Mammary epithelial cell (primary cell): Measurements from ENCODE around the gene TANK.

ENCODE experiments used
- EZH2 ChIP-seq: IDR thresholded peaks from 2 replicates; pipeline ENCODE4 v1.6.1; 2012; ENCODE audit warnings: low read length, inconsistent platforms, borderline replicate concordance
- TF ChIP-seq, protein P1 (sequence below), 2 donors: IDR thresholded peaks in 1 of 2; conservative IDR thresholded peaks in 1 of 2; 2 replicates each; pipeline ENCODE4 v1.5.1; 2011 to 2012; ENCODE audit warnings: inconsistent platforms in 2 of 2, low read length in 2 of 2, mild to moderate bottlenecking in 2 of 2, control low read depth in 1 of 2, low read depth in 1 of 2; ENCODE audit not compliant: insufficient read depth in 1 of 2; ENCODE audit errors: extremely low read depth in 1 of 2

DNA sequence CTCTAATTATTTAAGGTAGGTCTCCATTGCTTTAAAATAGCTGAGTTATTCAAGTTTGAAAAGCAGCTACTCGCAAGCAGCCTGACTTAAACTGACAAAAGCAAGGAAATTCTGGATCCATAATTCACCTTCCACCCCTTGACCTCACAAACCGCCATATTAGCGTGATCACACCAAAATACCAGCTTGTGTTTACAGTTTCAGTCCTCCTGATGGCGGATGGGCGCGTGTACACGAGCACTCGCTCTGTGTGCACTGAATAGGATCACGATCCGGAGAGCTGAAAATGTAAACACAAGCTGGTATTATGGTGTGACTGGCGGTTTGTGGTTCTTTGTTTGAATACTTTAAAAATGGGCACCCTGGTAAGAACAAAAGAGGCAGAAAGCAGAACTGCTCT is 105.6 kb downstream of the TANK start:
- no peak for TF ChIP-seq EZH2
- TF ChIP-seq, protein P1, sequence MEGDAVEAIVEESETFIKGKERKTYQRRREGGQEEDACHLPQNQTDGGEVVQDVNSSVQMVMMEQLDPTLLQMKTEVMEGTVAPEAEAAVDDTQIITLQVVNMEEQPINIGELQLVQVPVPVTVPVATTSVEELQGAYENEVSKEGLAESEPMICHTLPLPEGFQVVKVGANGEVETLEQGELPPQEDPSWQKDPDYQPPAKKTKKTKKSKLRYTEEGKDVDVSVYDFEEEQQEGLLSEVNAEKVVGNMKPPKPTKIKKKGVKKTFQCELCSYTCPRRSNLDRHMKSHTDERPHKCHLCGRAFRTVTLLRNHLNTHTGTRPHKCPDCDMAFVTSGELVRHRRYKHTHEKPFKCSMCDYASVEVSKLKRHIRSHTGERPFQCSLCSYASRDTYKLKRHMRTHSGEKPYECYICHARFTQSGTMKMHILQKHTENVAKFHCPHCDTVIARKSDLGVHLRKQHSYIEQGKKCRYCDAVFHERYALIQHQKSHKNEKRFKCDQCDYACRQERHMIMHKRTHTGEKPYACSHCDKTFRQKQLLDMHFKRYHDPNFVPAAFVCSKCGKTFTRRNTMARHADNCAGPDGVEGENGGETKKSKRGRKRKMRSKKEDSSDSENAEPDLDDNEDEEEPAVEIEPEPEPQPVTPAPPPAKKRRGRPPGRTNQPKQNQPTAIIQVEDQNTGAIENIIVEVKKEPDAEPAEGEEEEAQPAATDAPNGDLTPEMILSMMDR (conservative IDR thresholded peaks at IDR 0.05 in 1 of 2, IDR thresholded peaks at IDR 0.05 in 1 of 2; ENCODE audit: extremely low read depth in 1 of 2, insufficient read depth in 1 of 2, low read depth in 1 of 2, low read length in 2 of 2), result no peak
